Ascending aorta (tissue), 2 donors: ENCODE results near the gene PRKD3. TPM values are rescaled to one million over a fixed set of nuclear protein-coding genes. Genes with fewer than 3 reads are reported as not detected.

Experiments used
- DNase-seq, 2 donors: peaks; one replicate each; pipeline ENCODE4 v3.0.0-alpha.2; 2019; ENCODE audit warnings: low spot score in 2 of 2
- H3K27ac ChIP-seq, 2 donors: fragments of 200-600 bp; sonication (generic); one replicate each; pipeline ENCODE4 v1.5.1; 2016 to 2017; ENCODE audit warnings: mild to moderate bottlenecking in 1 of 2
- H3K27me3 ChIP-seq: fragments of 200-600 bp; sonication (generic); one replicate; pipeline ENCODE4 v1.5.1; 2017
- H3K36me3 ChIP-seq, 2 donors: fragments of 200-600 bp; sonication (generic); one replicate each; pipeline ENCODE4 v1.5.1; 2016
- H3K4me1 ChIP-seq, 2 donors: fragments of 200-600 bp; sonication (generic); one replicate each; pipeline ENCODE4 v1.5.1; 2016 to 2017; ENCODE audit warnings: mild to moderate bottlenecking in 1 of 2
- H3K4me3 ChIP-seq, 2 donors: fragments of 200-600 bp; sonication (generic); one replicate each; pipeline ENCODE4 v1.5.1; 2016 to 2017; ENCODE audit warnings: mild to moderate bottlenecking in 1 of 2
- H3K9me3 ChIP-seq, 2 donors: fragments of 200-600 bp; sonication (generic); one replicate each; pipeline ENCODE4 v1.5.1; 2016
- CTCF ChIP-seq, 3 experiments: fragments of 200-600 bp in 2 of 3; fragments of 450-650 bp in 1 of 3; sonication (generic) in 2 of 3; IDR thresholded peaks; one replicate each; pipeline ENCODE4 v1.5.1; 2016 to 2019; ENCODE audit warnings: antibody characterized with exemption in 3 of 3, mild to moderate bottlenecking in 1 of 3, moderate library complexity in 1 of 3
- intact Hi-C: fragments of 100-400 bp; cut with DNase I; formaldehyde crosslinking; loops from one replicate; pipeline ENCODE4 v1.15.1; 2023
- total RNA-seq: library from RNA; depleted of rRNA; stranded (reverse); fragments of >200 nt; gene quantifications from one replicate; pipeline ENCODE4 v1.1.0, GENCODE V29; 2016

The PRKD3 gene
- total RNA-seq, 1 donor from 2014 or later = 14.0 TPM

- H3K9me3 ChIP-seq = no peaks in the 10 kb centered on the region
- no peak for TF ChIP-seq CTCF (IDR thresholded peaks at IDR 0.05)
- no peaks in the 10 kb centered on the region for H3K27me3 ChIP-seq
- H3K27ac ChIP-seq = no peak overlapping the region
- H3K36me3 ChIP-seq = peaks cover 13 to 40% of the 10 kb centered on the region in 2 donors
- intact Hi-C loops = no loop called here
- peaks cover 3 to 8% of the 10 kb centered on the region in 2 donors for H3K4me1 ChIP-seq
- no peak overlapping the region for H3K4me3 ChIP-seq
- DNase-seq = no peak
These were observed 40.3 kb downstream of the PRKD3 start for GRCh38 chr2:37284381-37284780.

GRCh38 chr2:37283207-37283606, 41.4 kb downstream of the PRKD3 start:
- H3K27ac ChIP-seq = peak overlapping the region; percentile 59 to 62
- peaks cover 13 to 39% of the 10 kb centered on the region in 2 donors for H3K36me3 ChIP-seq

GRCh38 chr2:37282746-37283145, 41.9 kb downstream of the PRKD3 start:
- Histone ChIP-seq H3K27ac (peak overlapping the region; percentile 43 to 62), H3K9me3 (no peaks in the 10 kb centered on the region), H3K27me3 (no peaks in the 10 kb centered on the region), H3K4me3 (no peak overlapping the region), H3K36me3 (peaks cover 13 to 37% of the 10 kb centered on the region in 2 donors), H3K4me1 (peaks cover 3 to 8% of the 10 kb centered on the region in 2 donors)
- no peak for TF ChIP-seq CTCF (IDR thresholded peaks at IDR 0.05)
- no peak for DNase-seq
- intact Hi-C loops = loop anchor here (2.0 kb wide), 1 partner anchor 42 kb away; the partner anchor contains the start of gene PRKD3

More at GRCh38 chr2:37283207-37283606, 41.4 kb downstream of the PRKD3 start:
- intact Hi-C loops = loop anchor here (2.0 kb wide), 1 partner anchor 42 kb away; the partner anchor contains the start of gene PRKD3
- Histone ChIP-seq H3K4me3 (peak overlapping the region in 1 of 2 donors; percentile 38), H3K27me3 (no peaks in the 10 kb centered on the region), H3K9me3 (no peaks in the 10 kb centered on the region), H3K4me1 (peaks cover 3 to 8% of the 10 kb centered on the region in 2 donors)
- no peak for DNase-seq
- TF ChIP-seq CTCF (IDR thresholded peaks at IDR 0.05) = no peak

GRCh38 chr2:37281916-37282315, 42.7 kb downstream of the PRKD3 start:
- DNase-seq = no peak
- no peak for TF ChIP-seq CTCF (IDR thresholded peaks at IDR 0.05)

GRCh38 chr2:37276291-37276690, 48.3 kb downstream of the PRKD3 start:
- H3K27ac ChIP-seq = no peak overlapping the region
- peaks cover 22 to 55% of the 10 kb centered on the region in 2 donors for H3K36me3 ChIP-seq
- intact Hi-C loops = no loop called here

More at GRCh38 chr2:37281916-37282315, 42.7 kb downstream of the PRKD3 start:
- H3K27me3 ChIP-seq = no peaks in the 10 kb centered on the region
- H3K9me3 ChIP-seq = no peaks in the 10 kb centered on the region
- H3K4me1 ChIP-seq = peaks cover 3 to 8% of the 10 kb centered on the region in 2 donors
- no peak overlapping the region for H3K4me3 ChIP-seq
- H3K36me3 ChIP-seq = peaks cover 13 to 34% of the 10 kb centered on the region in 2 donors
- H3K27ac ChIP-seq = no peak overlapping the region
- intact Hi-C loops = loop anchor here (2.0 kb wide), 1 partner anchor 43 kb away; the partner anchor contains the start of gene PRKD3

More at GRCh38 chr2:37276291-37276690, 48.3 kb downstream of the PRKD3 start:
- DNase-seq = no peak
- Histone ChIP-seq H3K4me1 (no peaks in the 10 kb centered on the region), H3K27me3 (no peaks in the 10 kb centered on the region), H3K9me3 (no peaks in the 10 kb centered on the region), H3K4me3 (no peak overlapping the region)
- TF ChIP-seq CTCF (IDR thresholded peaks at IDR 0.05) = no peak

Other genes with a start within 250 kb of the PRKD3 start
- gene HEATR5B, start 240.5 kb downstream of the PRKD3 start, total RNA-seq = 10.6 TPM
- 0.21 TPM for gene GPATCH11, start 240.3 kb downstream of the PRKD3 start, total RNA-seq
- gene EIF2AK2, start 167.9 kb downstream of the PRKD3 start, total RNA-seq = 10.6 TPM
- gene SULT6B1, start 136.2 kb downstream of the PRKD3 start, total RNA-seq = not detected
- gene CEBPZOS, start 128.3 kb downstream of the PRKD3 start, total RNA-seq = 2.9 TPM
- gene CEBPZ, start 93.2 kb downstream of the PRKD3 start, total RNA-seq = 20.2 TPM
- 3.8 TPM for gene NDUFAF7, start 93.2 kb downstream of the PRKD3 start, total RNA-seq
- 1.8 TPM for gene QPCT, start 19.8 kb upstream of the PRKD3 start, total RNA-seq